Measurements from ENCODE around the gene EZH2. TPM values are rescaled to one million over a fixed set of nuclear protein-coding genes. Genes with fewer than 3 reads are reported as not detected.

The EZH2 gene
- total and polyA plus RNA-seq, 2 of the 4 experiments (the other 2 are of a cell fraction) = 13.1 to 19.8 TPM

GRCh38 chr7:148893071-148893470, 9.0 kb upstream of the EZH2 start:
- Histone ChIP-seq H3K23ac (ENCODE audit: low read depth, low read length) (no peak overlapping the region), H3K56ac (ENCODE audit: extremely low read depth, insufficient read depth, low read length) (no peak overlapping the region), H2BK5ac (ENCODE audit: low read depth, low read length, poor library complexity, severe bottlenecking) (no peak overlapping the region), H3K4me2 (ENCODE audit: low read depth, low read length) (no peak overlapping the region), H3K14ac (replicated peaks; ENCODE audit: low read depth, low read length) (no peak overlapping the region), H2BK20ac (ENCODE audit: low read depth, low read length) (no peak overlapping the region), H4K8ac (ENCODE audit: low read depth in 2 of 2, low read length in 2 of 2) (no peak overlapping the region), H2BK15ac (ENCODE audit: low read depth, low read length) (no peak overlapping the region), H2AFZ (replicated peaks; ENCODE audit: low read length, poor library complexity) (no peak overlapping the region), H3K9me3 (ENCODE audit: control insufficient read depth, insufficient read depth, low read length) (no peaks in the 10 kb centered on the region), H3K4me1 (ENCODE audit: control insufficient read depth, insufficient read depth, low read length) (no peaks in the 10 kb centered on the region; the same call in 1 of the 2 replicates), H4K20me1 (ENCODE audit: insufficient read depth, low read length) (no peaks in the 10 kb centered on the region), H3K4me3 (ENCODE audit: insufficient read depth, low read depth, low read length) (no peak overlapping the region), H3K18ac (ENCODE audit: low read depth, low read length) (no peak overlapping the region), H3K4ac (ENCODE audit: low read depth, low read length) (no peak overlapping the region), H3K27me3 (ENCODE audit: control insufficient read depth, insufficient read depth, low read length) (peaks cover 4% of the 10 kb centered on the region), H2AK5ac (ENCODE audit: low read depth, low read length) (no peak overlapping the region), H3K27ac (ENCODE audit: insufficient read depth, low read length) (no peak overlapping the region), H2AK9ac (replicated peaks; ENCODE audit: low read depth, low read length, poor library complexity) (no peak overlapping the region), H4K91ac (ENCODE audit: insufficient read depth, low read depth, low read length) (no peak overlapping the region), H3K9me1 (ENCODE audit: insufficient read depth, low read length) (no peaks in the 10 kb centered on the region), H3K79me1 (ENCODE audit: low read depth in 1 of 2, low read length in 2 of 2) (no peaks in the 10 kb centered on the region), H2BK120ac (ENCODE audit: low read depth, low read length) (no peak overlapping the region), H4K5ac (ENCODE audit: low read depth, low read length) (no peak overlapping the region), H3K9ac (ENCODE audit: low read depth, low read length) (no peak overlapping the region), H3K36me3 (ENCODE audit: control insufficient read depth, insufficient read depth, low read length) (no peaks in the 10 kb centered on the region)
- no peak for DNase-seq
- TF ChIP-seq CEBPB (IDR thresholded peaks at IDR 0.05; ENCODE audit: low read depth, low read length) (no peak), POLR2A (IDR thresholded peaks at IDR 0.05; ENCODE audit: low read depth, low read length) (no peak)
- no peak for ATAC-seq (ENCODE audit: low read depth)
- dilution Hi-C loops (cut with HindIII; ENCODE audit: low sequenced_read_pairs, unreplicated experiment) = no loop called here
- intact Hi-C loops (cut with micrococcal nuclease) = no loop called here
- in situ Hi-C loops (cut with MboI; ENCODE audit: low sequenced_read_pairs) = no loop called here
- ChIA-PET CTCF (interaction anchor here (0.6 kb wide), 1 partner anchor 189 kb away, joined by 4 read pairs; no protein-coding TSS in a partner anchor), POLR2A (ENCODE audit: unreplicated experiment) (no interaction called here)
- BruUV-seq (replicated peaks) = no TSS peak
- no CpG with 5 or more reads among the region's 2 CpGs for whole genome bisulfite sequencing, 2 experiments (ENCODE audit: extremely low coverage in 2 of 2, insufficient read length in 1 of 2)
